ENCODE measurements around the gene L3MBTL4. TPM values are rescaled to one million over a fixed set of nuclear protein-coding genes. Genes with fewer than 3 reads are reported as not detected.
"Not testable (repeated sequence)": the region's sequence is repeated elsewhere in the genome, so short reads cannot be mapped to it uniquely, and the experiment has no call there.

The L3MBTL4 gene
- total and polyA plus RNA-seq, 2 donors: 3.4 to 4.3 TPM

DNA sequence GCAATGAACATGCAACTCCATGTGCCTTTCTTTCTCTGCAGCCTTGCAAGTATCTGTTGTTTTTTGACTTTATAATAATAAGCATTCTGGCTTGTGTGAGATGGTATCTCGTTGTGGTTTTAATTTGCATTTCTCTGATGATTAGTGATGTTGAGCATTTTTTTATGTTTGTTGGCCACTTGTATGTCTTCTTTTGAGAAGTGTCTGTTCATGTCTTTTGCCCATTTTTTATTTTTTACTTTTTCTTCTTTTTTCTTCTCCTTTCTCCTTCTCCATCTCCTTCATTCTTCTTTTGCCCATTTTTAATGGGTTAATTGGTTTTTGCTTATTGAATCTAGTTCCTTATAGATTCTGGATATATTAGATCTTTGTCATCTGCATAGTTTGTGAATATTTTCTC lies 155.4 kb downstream of the L3MBTL4 start:
- not testable (repeated sequence) for H3K4me1 ChIP-seq (ENCODE audit: control insufficient read depth in 2 of 2, insufficient read depth in 2 of 2, low read length in 2 of 2); H3K9me3 ChIP-seq (ENCODE audit: control insufficient read depth in 2 of 2, insufficient read depth in 1 of 2, low read length in 1 of 2); DNase-seq (ENCODE audit: low read depth in 6 of 9, low spot score in 9 of 9); H3K4me3 ChIP-seq (ENCODE audit: low read length in 2 of 2); H3K27me3 ChIP-seq (ENCODE audit: control insufficient read depth in 2 of 2, insufficient read depth in 1 of 2, low read length in 1 of 2); H3K27ac ChIP-seq (ENCODE audit: low read depth in 1 of 2, low read length in 1 of 2); H3K36me3 ChIP-seq (ENCODE audit: control insufficient read depth in 2 of 2, insufficient read depth in 2 of 2, low read length in 1 of 2)
- 91% methylated on average over 1 of the region's 1 CpG for WGBS

DNA sequence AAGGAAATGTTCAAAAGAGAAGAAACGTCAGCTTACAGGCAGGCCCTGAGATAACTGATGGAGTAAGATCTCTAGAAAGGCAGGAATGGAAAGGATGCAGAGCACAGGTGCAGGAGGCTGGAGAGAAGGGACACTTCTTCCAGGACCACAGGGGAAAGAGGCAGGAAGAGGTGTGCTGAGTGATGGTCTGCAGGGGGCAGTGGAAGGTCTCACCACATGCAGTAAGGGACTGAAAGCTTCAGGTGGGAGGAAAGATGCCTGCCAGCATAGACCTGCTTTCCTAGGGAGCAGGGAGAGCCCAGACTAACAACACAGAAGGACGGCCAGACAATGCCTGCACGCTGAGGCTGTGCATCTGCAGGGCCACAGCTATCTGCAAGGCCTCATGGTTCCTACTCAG lies 156.8 kb downstream of the L3MBTL4 start:
- 95% methylated on average over 3 of the region's 3 CpGs for WGBS
- peaks cover 0 to 3% of the 10 kb centered on the region in 2 donors for H3K4me1 ChIP-seq (ENCODE audit: control insufficient read depth in 2 of 2, insufficient read depth in 2 of 2, low read length in 2 of 2)
- no peak for DNase-seq (ENCODE audit: low read depth in 6 of 9, low spot score in 9 of 9)
- no peaks in the 10 kb centered on the region for H3K27me3 ChIP-seq (ENCODE audit: control insufficient read depth in 2 of 2, insufficient read depth in 1 of 2, low read length in 1 of 2)
- no peaks in the 10 kb centered on the region for H3K36me3 ChIP-seq (ENCODE audit: control insufficient read depth in 2 of 2, insufficient read depth in 2 of 2, low read length in 1 of 2)
- H3K9me3 ChIP-seq (ENCODE audit: control insufficient read depth in 2 of 2, insufficient read depth in 1 of 2, low read length in 1 of 2): peaks cover 0 to 5% of the 10 kb centered on the region in 2 donors
- H3K27ac ChIP-seq (ENCODE audit: low read depth in 1 of 2, low read length in 1 of 2): no peak overlapping the region
- no peak overlapping the region for H3K4me3 ChIP-seq (ENCODE audit: low read length in 2 of 2)

DNA sequence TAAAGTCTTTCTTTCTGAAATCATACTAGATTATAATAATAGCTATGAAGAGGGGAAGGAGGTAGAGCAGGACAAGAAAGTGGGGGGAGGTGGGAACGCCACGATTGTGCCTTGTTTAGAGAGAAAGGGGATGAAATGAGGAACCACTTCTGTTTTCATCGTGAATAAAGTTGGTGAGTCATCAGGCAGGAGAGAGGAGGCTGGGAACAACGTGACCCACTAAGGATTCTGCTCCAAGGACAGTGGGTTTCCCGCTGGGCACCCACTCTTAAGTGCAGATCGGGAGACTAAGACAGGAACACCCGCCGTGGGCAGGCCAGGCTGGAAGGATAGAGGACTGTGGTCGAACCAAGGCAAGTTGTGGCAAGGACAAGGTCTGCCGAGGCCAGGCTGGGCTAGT lies 158.2 kb downstream of the L3MBTL4 start:
- DNase-seq (ENCODE audit: low read depth in 6 of 9, low spot score in 9 of 9): no peak
- Histone ChIP-seq H3K27ac (ENCODE audit: low read depth in 1 of 2, low read length in 1 of 2) (no peak overlapping the region), H3K9me3 (ENCODE audit: control insufficient read depth in 2 of 2, insufficient read depth in 1 of 2, low read length in 1 of 2) (peaks cover 0 to 5% of the 10 kb centered on the region in 2 donors), H3K27me3 (ENCODE audit: control insufficient read depth in 2 of 2, insufficient read depth in 1 of 2, low read length in 1 of 2) (no peaks in the 10 kb centered on the region), H3K4me1 (ENCODE audit: control insufficient read depth in 2 of 2, insufficient read depth in 2 of 2, low read length in 2 of 2) (no peaks in the 10 kb centered on the region), H3K36me3 (ENCODE audit: control insufficient read depth in 2 of 2, insufficient read depth in 2 of 2, low read length in 1 of 2) (no peaks in the 10 kb centered on the region), H3K4me3 (ENCODE audit: low read length in 2 of 2) (no peak overlapping the region)
- WGBS: 41% methylated on average over 10 of the region's 10 CpGs

DNA sequence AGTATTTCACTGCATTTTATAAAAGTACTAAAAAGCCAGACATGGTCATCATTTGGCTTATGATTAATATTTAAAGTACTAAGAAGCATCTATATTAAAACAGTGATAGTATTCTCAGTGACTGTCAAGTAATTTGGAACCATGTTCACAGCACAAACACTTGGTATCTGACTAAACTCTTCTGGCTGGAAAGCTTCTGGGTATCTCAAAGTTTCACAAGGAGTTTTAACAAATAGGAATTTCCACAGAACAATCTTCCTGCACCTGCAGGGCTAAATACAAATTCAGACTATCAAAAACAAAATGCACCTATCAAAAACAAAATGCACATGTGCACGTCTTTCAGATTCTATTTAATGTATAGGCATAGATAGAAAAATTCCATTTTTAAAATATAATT lies 158.8 kb downstream of the L3MBTL4 start:
- Histone ChIP-seq H3K4me1 (ENCODE audit: control insufficient read depth in 2 of 2, insufficient read depth in 2 of 2, low read length in 2 of 2) (no peaks in the 10 kb centered on the region), H3K36me3 (ENCODE audit: control insufficient read depth in 2 of 2, insufficient read depth in 2 of 2, low read length in 1 of 2) (no peaks in the 10 kb centered on the region), H3K27ac (ENCODE audit: low read depth in 1 of 2, low read length in 1 of 2) (no peak overlapping the region), H3K27me3 (ENCODE audit: control insufficient read depth in 2 of 2, insufficient read depth in 1 of 2, low read length in 1 of 2) (no peaks in the 10 kb centered on the region), H3K9me3 (ENCODE audit: control insufficient read depth in 2 of 2, insufficient read depth in 1 of 2, low read length in 1 of 2) (peaks cover 0 to 5% of the 10 kb centered on the region in 2 donors), H3K4me3 (ENCODE audit: low read length in 2 of 2) (no peak overlapping the region)
- no peak for DNase-seq (ENCODE audit: low read depth in 6 of 9, low spot score in 9 of 9)
- 89% methylated on average over 1 of the region's 1 CpG for WGBS

DNA sequence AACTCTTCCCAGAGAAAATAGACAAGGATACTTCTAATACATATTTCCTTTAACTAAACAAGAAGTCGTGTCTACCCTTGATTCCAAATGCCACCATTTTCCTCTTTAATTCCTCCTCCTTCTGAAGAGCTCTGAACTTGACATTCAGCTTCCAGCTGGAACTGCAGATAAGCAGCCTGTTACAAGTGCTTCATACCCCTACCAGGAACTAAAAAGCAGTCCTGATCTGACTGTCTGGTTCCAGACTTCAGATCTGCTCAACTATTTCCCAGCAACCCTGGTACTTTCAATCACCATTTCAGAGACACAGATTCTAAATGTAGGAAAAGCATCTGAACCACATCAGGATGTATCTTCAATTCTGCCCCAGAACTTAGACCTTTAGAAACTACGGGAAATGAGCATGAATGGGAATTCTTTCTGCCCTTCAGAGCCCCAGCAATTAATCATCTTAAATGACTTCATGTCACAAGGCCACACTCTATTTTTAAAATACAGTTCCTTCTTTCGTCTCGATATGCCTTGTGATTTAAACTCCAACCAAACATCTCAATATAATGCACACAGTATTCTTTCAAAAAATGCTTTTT lies 159.5 kb downstream of the L3MBTL4 start:
- WGBS: 47% methylated on average over 4 of the region's 4 CpGs
- H3K27me3 ChIP-seq (ENCODE audit: control insufficient read depth in 2 of 2, insufficient read depth in 1 of 2, low read length in 1 of 2): no peaks in the 10 kb centered on the region
- no peak overlapping the region for H3K27ac ChIP-seq (ENCODE audit: low read depth in 1 of 2, low read length in 1 of 2)
- H3K9me3 ChIP-seq (ENCODE audit: control insufficient read depth in 2 of 2, insufficient read depth in 1 of 2, low read length in 1 of 2): peaks cover 0 to 5% of the 10 kb centered on the region in 2 donors
- H3K4me1 ChIP-seq (ENCODE audit: control insufficient read depth in 2 of 2, insufficient read depth in 2 of 2, low read length in 2 of 2): no peaks in the 10 kb centered on the region
- no peak overlapping the region for H3K4me3 ChIP-seq (ENCODE audit: low read length in 2 of 2)
- no peak for DNase-seq (ENCODE audit: low read depth in 6 of 9, low spot score in 9 of 9)
- no peaks in the 10 kb centered on the region for H3K36me3 ChIP-seq (ENCODE audit: control insufficient read depth in 2 of 2, insufficient read depth in 2 of 2, low read length in 1 of 2)

DNA sequence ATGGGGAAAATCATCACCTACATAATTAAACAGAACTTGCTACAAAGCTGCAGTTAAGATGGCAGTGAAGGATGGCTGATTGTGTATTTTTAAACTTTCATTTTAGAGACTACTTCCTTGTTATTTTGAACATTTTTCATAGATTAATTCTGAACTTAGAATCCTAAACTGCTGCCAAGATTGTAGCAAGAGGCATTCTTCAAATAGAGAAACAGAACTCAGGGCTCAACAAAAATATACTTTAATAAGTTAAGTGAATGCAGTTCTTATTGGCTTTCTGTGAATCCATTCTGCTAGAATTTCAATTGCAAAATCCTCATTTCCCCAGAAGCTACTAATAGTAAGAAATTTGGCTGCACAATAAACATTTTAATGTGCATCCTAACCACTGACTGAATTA lies 160.3 kb downstream of the L3MBTL4 start:
- Histone ChIP-seq H3K9me3 (ENCODE audit: control insufficient read depth in 2 of 2, insufficient read depth in 1 of 2, low read length in 1 of 2) (peaks cover 0 to 5% of the 10 kb centered on the region in 2 donors), H3K27ac (ENCODE audit: low read depth in 1 of 2, low read length in 1 of 2) (no peak overlapping the region), H3K36me3 (ENCODE audit: control insufficient read depth in 2 of 2, insufficient read depth in 2 of 2, low read length in 1 of 2) (no peaks in the 10 kb centered on the region), H3K4me3 (ENCODE audit: low read length in 2 of 2) (no peak overlapping the region), H3K27me3 (ENCODE audit: control insufficient read depth in 2 of 2, insufficient read depth in 1 of 2, low read length in 1 of 2) (no peaks in the 10 kb centered on the region), H3K4me1 (ENCODE audit: control insufficient read depth in 2 of 2, insufficient read depth in 2 of 2, low read length in 2 of 2) (no peaks in the 10 kb centered on the region)
- no peak for DNase-seq (ENCODE audit: low read depth in 6 of 9, low spot score in 9 of 9)

DNA sequence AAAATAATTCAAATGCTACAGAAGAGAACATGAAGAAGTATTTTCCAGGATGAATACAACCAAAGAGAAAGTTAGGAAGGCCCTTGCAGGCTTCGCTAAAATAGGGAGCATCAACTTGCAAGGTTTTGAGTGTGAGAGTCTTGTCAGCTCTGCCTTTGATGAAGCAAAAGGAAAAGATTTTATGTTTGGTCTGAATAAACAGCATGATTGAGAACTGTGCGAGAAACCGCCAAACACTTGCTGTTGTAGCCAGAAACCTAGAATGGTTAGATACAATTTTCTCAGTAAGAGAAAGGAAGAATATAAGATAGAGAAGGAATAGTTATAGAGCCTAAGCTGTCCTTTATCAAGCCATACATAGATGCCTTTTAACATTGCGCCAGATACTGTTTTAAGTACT lies 163.6 kb downstream of the L3MBTL4 start:
- DNase-seq (ENCODE audit: low read depth in 6 of 9, low spot score in 9 of 9): no peak
- WGBS: 98% methylated on average over 4 of the region's 4 CpGs
- H3K36me3 ChIP-seq (ENCODE audit: control insufficient read depth in 2 of 2, insufficient read depth in 2 of 2, low read length in 1 of 2): no peaks in the 10 kb centered on the region
- no peaks in the 10 kb centered on the region for H3K27me3 ChIP-seq (ENCODE audit: control insufficient read depth in 2 of 2, insufficient read depth in 1 of 2, low read length in 1 of 2)
- H3K4me3 ChIP-seq (ENCODE audit: low read length in 2 of 2): no peak overlapping the region
- no peaks in the 10 kb centered on the region for H3K9me3 ChIP-seq (ENCODE audit: control insufficient read depth in 2 of 2, insufficient read depth in 1 of 2, low read length in 1 of 2)
- H3K4me1 ChIP-seq (ENCODE audit: control insufficient read depth in 2 of 2, insufficient read depth in 2 of 2, low read length in 2 of 2): no peaks in the 10 kb centered on the region
- no peak overlapping the region for H3K27ac ChIP-seq (ENCODE audit: low read depth in 1 of 2, low read length in 1 of 2)

DNA sequence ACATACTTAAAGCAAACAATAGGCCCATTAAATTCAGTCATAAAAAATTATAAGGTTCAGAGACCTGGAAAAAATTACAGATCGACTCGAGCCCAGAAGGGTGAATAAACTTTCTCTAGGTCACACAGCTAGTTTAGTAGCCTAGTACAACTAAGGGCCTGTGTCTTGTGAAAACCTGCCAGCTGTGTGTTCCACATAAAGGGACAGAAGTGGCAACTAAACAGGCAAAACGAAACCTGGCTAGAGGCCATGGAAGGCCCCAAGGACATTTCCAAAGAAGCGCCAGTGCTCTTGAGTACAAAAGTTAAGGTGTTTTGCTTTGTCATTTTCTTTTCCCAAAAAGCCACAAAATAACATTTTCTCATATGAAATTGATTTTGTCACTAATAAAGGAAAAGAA lies 164.9 kb downstream of the L3MBTL4 start:
- Histone ChIP-seq H3K36me3 (ENCODE audit: control insufficient read depth in 2 of 2, insufficient read depth in 2 of 2, low read length in 1 of 2) (no peaks in the 10 kb centered on the region), H3K27ac (ENCODE audit: low read depth in 1 of 2, low read length in 1 of 2) (no peak overlapping the region), H3K4me3 (ENCODE audit: low read length in 2 of 2) (no peak overlapping the region), H3K9me3 (ENCODE audit: control insufficient read depth in 2 of 2, insufficient read depth in 1 of 2, low read length in 1 of 2) (no peaks in the 10 kb centered on the region), H3K4me1 (ENCODE audit: control insufficient read depth in 2 of 2, insufficient read depth in 2 of 2, low read length in 2 of 2) (no peaks in the 10 kb centered on the region), H3K27me3 (ENCODE audit: control insufficient read depth in 2 of 2, insufficient read depth in 1 of 2, low read length in 1 of 2) (no peaks in the 10 kb centered on the region)
- no peak for DNase-seq (ENCODE audit: low read depth in 6 of 9, low spot score in 9 of 9)
- 92% methylated on average over 4 of the region's 4 CpGs for WGBS

DNA sequence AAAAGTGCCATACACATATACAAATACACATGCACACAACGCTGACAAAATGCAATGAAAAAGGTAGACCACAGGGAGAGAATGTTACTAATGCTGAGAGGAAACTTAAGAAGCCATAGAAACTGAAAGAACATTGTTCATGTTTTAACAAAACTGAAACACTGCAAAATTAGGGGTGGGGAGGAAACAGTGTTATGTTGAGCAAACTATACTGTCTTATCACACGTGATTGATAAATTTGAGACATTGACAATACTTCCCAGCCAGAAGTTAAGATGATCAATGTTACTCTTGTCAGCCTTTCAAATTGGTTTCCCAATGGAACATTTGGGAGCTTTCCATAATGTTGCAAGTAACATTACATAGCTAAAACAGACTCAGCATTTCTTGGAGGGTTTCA lies 165.5 kb downstream of the L3MBTL4 start:
- Histone ChIP-seq H3K4me3 (ENCODE audit: low read length in 2 of 2) (no peak overlapping the region), H3K4me1 (ENCODE audit: control insufficient read depth in 2 of 2, insufficient read depth in 2 of 2, low read length in 2 of 2) (no peaks in the 10 kb centered on the region), H3K36me3 (ENCODE audit: control insufficient read depth in 2 of 2, insufficient read depth in 2 of 2, low read length in 1 of 2) (no peaks in the 10 kb centered on the region), H3K27me3 (ENCODE audit: control insufficient read depth in 2 of 2, insufficient read depth in 1 of 2, low read length in 1 of 2) (no peaks in the 10 kb centered on the region), H3K27ac (ENCODE audit: low read depth in 1 of 2, low read length in 1 of 2) (no peak overlapping the region), H3K9me3 (ENCODE audit: control insufficient read depth in 2 of 2, insufficient read depth in 1 of 2, low read length in 1 of 2) (no peaks in the 10 kb centered on the region)
- no peak for DNase-seq (ENCODE audit: low read depth in 6 of 9, low spot score in 9 of 9)
- WGBS: 76% methylated on average over 2 of the region's 2 CpGs

DNA sequence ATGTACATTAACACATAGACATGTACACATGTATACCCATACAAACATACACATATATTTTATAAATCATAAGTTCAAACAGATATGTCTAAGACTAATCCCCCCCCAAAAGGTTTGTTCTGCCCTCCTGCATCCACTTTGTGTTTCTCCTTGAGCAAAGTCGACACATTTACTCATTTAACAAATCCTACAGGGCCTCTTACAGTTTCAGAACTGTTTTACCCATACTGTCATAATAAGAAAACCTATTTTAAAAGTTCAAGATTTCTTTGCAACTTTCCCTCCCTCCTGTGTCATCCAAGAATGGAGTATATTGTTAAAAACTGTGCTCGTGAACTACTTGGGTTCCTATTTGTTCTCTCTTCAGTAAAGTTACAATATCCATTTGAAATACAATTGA lies 166.7 kb downstream of the L3MBTL4 start:
- Histone ChIP-seq H3K4me3 (ENCODE audit: low read length in 2 of 2) (no peak overlapping the region), H3K27me3 (ENCODE audit: control insufficient read depth in 2 of 2, insufficient read depth in 1 of 2, low read length in 1 of 2) (no peaks in the 10 kb centered on the region), H3K4me1 (ENCODE audit: control insufficient read depth in 2 of 2, insufficient read depth in 2 of 2, low read length in 2 of 2) (no peaks in the 10 kb centered on the region), H3K27ac (ENCODE audit: low read depth in 1 of 2, low read length in 1 of 2) (no peak overlapping the region), H3K36me3 (ENCODE audit: control insufficient read depth in 2 of 2, insufficient read depth in 2 of 2, low read length in 1 of 2) (no peaks in the 10 kb centered on the region), H3K9me3 (ENCODE audit: control insufficient read depth in 2 of 2, insufficient read depth in 1 of 2, low read length in 1 of 2) (no peaks in the 10 kb centered on the region)
- 93% methylated on average over 2 of the region's 2 CpGs for WGBS
- no peak for DNase-seq (ENCODE audit: low read depth in 6 of 9, low spot score in 9 of 9)
